ENCODE data around the gene TCP1. TPM values are rescaled to one million over a fixed set of nuclear protein-coding genes. Genes with fewer than 3 reads are reported as not detected.

TCP1 gene
- total RNA-seq, 3 donors from 2014 or later, result 119 to 151 (median 137) TPM

DNA sequence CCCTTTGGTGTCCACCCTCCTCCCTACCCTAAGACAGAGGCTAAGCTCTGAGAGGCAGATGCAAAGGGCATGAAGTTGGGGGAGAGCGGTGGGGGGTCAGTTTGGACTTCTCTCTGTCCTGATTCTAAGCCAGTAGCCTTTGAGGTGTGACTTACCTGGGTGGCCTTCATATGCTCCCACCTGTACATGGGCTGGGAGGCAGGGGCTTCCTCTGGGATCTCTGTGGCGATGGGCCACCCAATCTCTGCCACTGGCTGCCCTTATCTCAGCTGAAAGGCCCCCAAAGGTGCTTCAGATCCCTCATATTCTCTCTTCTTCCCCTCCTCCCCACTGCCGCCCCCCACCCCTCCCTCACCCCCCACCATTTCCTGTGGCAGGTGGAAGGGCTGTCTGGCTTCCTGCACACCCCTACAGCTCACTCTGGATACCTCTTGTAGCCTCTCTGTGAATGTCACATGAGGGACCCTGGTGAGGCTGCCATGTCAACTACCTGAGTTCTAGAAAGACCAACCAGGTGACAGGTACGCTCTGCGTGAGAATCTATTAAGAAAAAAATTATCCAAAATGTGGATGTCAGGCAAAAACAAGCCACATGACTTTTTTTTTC is 44.7 kb upstream of the TCP1 start:
- Histone ChIP-seq H3K27ac (no peak overlapping the region), H3K27me3 (peaks cover 0 to 2% of the 10 kb centered on the region in 2 donors), H3K4me3 (no peak overlapping the region), H3K4me1 (no peaks in the 10 kb centered on the region), H3K36me3 (no peaks in the 10 kb centered on the region), H3K9me3 (no peaks in the 10 kb centered on the region)
- TF ChIP-seq, protein P1, sequence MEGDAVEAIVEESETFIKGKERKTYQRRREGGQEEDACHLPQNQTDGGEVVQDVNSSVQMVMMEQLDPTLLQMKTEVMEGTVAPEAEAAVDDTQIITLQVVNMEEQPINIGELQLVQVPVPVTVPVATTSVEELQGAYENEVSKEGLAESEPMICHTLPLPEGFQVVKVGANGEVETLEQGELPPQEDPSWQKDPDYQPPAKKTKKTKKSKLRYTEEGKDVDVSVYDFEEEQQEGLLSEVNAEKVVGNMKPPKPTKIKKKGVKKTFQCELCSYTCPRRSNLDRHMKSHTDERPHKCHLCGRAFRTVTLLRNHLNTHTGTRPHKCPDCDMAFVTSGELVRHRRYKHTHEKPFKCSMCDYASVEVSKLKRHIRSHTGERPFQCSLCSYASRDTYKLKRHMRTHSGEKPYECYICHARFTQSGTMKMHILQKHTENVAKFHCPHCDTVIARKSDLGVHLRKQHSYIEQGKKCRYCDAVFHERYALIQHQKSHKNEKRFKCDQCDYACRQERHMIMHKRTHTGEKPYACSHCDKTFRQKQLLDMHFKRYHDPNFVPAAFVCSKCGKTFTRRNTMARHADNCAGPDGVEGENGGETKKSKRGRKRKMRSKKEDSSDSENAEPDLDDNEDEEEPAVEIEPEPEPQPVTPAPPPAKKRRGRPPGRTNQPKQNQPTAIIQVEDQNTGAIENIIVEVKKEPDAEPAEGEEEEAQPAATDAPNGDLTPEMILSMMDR (IDR thresholded peaks at IDR 0.05), result no peak
- TF ChIP-seq POLR2A (IDR thresholded peaks at IDR 0.05), result no peak
- TF ChIP-seq POLR2AphosphoS5 (IDR thresholded peaks at IDR 0.05), result no peak
- intact Hi-C loops (cut with DNase I; ENCODE audit: low total_unique reads), result loop anchor here (5.0 kb wide), 1 partner anchor 1013 kb away; no protein-coding TSS in a partner anchor
- no peak for DNase-seq (ENCODE audit: low spot score in 2 of 2)

DNA sequence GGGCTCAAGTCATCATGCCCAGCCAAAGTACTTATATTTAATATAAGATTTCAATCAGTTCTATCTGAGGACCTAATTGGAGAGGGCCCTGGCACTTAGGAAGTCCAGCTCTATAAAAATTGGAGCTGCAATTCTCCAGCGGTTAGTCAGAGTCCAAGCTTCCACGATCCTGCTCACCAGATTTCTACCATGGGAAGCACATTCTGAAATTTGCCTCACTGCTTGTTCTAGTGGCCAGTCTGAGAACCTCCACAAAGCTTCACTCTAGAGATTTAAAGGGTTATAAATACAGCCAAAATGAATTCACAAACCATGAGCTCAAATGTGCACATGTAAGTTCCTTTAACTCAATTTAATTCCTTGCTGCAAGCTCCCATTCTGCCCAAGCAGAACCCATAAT is 44.2 kb upstream of the TCP1 start:
- no peaks in the 10 kb centered on the region for H3K4me1 ChIP-seq
- H3K9me3 ChIP-seq, result no peaks in the 10 kb centered on the region
- H3K36me3 ChIP-seq, result no peaks in the 10 kb centered on the region
- TF ChIP-seq POLR2A (IDR thresholded peaks at IDR 0.05), result no peak
- TF ChIP-seq, protein P1 (IDR thresholded peaks at IDR 0.05), result no peak
- no peak overlapping the region for H3K4me3 ChIP-seq
- H3K27ac ChIP-seq, result no peak overlapping the region
- peaks cover 0 to 2% of the 10 kb centered on the region in 2 donors for H3K27me3 ChIP-seq
- intact Hi-C loops (cut with DNase I; ENCODE audit: low total_unique reads), result loop anchor here (5.0 kb wide), 1 partner anchor 1014 kb away; no protein-coding TSS in a partner anchor
- DNase-seq (ENCODE audit: low spot score in 2 of 2), result no peak

DNA sequence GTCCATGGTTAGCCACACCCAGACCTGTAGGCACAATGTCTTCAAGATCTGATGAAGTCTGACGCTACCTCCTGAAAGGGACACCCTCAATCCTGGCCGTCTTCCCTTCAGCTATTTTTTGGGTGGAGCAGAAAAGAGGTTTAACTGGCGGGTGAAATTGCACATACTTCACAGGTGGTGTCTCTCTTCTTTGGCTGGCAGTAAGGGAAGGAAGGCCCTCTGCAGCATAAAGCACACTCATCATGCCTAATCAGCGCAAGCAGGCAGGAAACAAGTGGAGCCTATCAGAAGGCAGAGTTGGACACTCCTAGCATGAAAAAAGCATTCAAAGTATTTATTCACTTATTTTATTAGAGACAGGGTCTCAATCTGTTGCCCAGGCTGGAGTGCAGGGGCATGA is 43.5 kb upstream of the TCP1 start:
- Histone ChIP-seq H3K9me3 (no peaks in the 10 kb centered on the region), H3K27ac (no peak overlapping the region), H3K4me1 (no peaks in the 10 kb centered on the region), H3K4me3 (no peak overlapping the region), H3K36me3 (no peaks in the 10 kb centered on the region), H3K27me3 (peaks cover 0 to 2% of the 10 kb centered on the region in 2 donors)
- intact Hi-C loops (cut with DNase I; ENCODE audit: low total_unique reads), result loop anchor here (5.0 kb wide), 1 partner anchor 1014 kb away; no protein-coding TSS in a partner anchor
- no peak for DNase-seq (ENCODE audit: low spot score in 2 of 2)
- TF ChIP-seq, protein P1 (IDR thresholded peaks at IDR 0.05), result no peak
- TF ChIP-seq POLR2AphosphoS5 (IDR thresholded peaks at IDR 0.05) (no peak), POLR2A (IDR thresholded peaks at IDR 0.05) (no peak)

GRCh38 chr6:159831373-159831679 is 41.9 kb upstream of the TCP1 start:
- no peak for DNase-seq (ENCODE audit: low spot score in 2 of 2)
- Histone ChIP-seq H3K27ac (no peak overlapping the region), H3K9me3 (no peaks in the 10 kb centered on the region), H3K36me3 (no peaks in the 10 kb centered on the region), H3K4me1 (no peaks in the 10 kb centered on the region), H3K4me3 (no peak overlapping the region), H3K27me3 (peaks cover 0 to 2% of the 10 kb centered on the region in 2 donors)
- intact Hi-C loops (cut with DNase I; ENCODE audit: low total_unique reads), result loop anchor here (5.0 kb wide), 1 partner anchor 1016 kb away; no protein-coding TSS in a partner anchor
- TF ChIP-seq, protein P1 (IDR thresholded peaks at IDR 0.05), result no peak

- H3K36me3 ChIP-seq, result no peaks in the 10 kb centered on the region
- H3K27me3 ChIP-seq, result peaks cover 0 to 2% of the 10 kb centered on the region in 2 donors
- peak overlapping the region in 1 of 2 donors; percentile 25 for H3K27ac ChIP-seq
- H3K9me3 ChIP-seq, result no peaks in the 10 kb centered on the region
- intact Hi-C loops (cut with DNase I; ENCODE audit: low total_unique reads), result loop anchor here (5.0 kb wide), 1 partner anchor 1017 kb away; no protein-coding TSS in a partner anchor
- DNase-seq (ENCODE audit: low spot score in 2 of 2), result no peak
- TF ChIP-seq POLR2AphosphoS5 (IDR thresholded peaks at IDR 0.05) (no peak), POLR2A (IDR thresholded peaks at IDR 0.05) (no peak)
- TF ChIP-seq, protein P1 (IDR thresholded peaks at IDR 0.05), result no peak
- no peak overlapping the region for H3K4me3 ChIP-seq
- no peaks in the 10 kb centered on the region for H3K4me1 ChIP-seq
Observed at GRCh38 chr6:159830501-159831372, 41.3 kb upstream of the TCP1 start.

Data from breast epithelium (tissue), 4 donors.